Liver (tissue), 3 donors: Measurements from ENCODE around the gene TMEM117.

Experiments
- CTCF ChIP-seq: fragments of 150-350 bp; IDR thresholded peaks from 2 replicates; pipeline ENCODE4 v1.5.1; 2017; ENCODE audit warnings: improper control_type of control experiment, low read depth, low read length; ENCODE audit not compliant: missing input control
- JUND ChIP-seq, 2 donors: IDR thresholded peaks; 2 replicates each; pipeline ENCODE4 v1.6.1; 2016; ENCODE audit warnings: antibody characterized with exemption in 2 of 2
- REST ChIP-seq: IDR thresholded peaks from 2 replicates; pipeline ENCODE4 v1.6.1; 2016; ENCODE audit warnings: antibody characterized with exemption, mild to moderate bottlenecking
- SP1 ChIP-seq: IDR thresholded peaks from 2 replicates; pipeline ENCODE4 v1.6.1; 2018; ENCODE audit warnings: antibody characterized with exemption, mild to moderate bottlenecking
- YY1 ChIP-seq: IDR thresholded peaks from 2 replicates; pipeline ENCODE4 v1.6.1; 2016; ENCODE audit warnings: antibody characterized with exemption, mild to moderate bottlenecking
- ZBTB33 ChIP-seq: IDR thresholded peaks from 2 replicates; pipeline ENCODE4 v1.6.1; 2016; ENCODE audit warnings: antibody characterized with exemption
- donor health status: healthy.
- donor health status: healthy.

GRCh38 chr12:44405297-44405696 lies 569.4 kb downstream of the TMEM117 start:
- no peak for TF ChIP-seq JUND (IDR thresholded peaks at IDR 0.05)
- no peak for TF ChIP-seq CTCF
- no peak for TF ChIP-seq SP1
- no peak for TF ChIP-seq REST
- TF ChIP-seq ZBTB33 = no peak
- TF ChIP-seq YY1 = no peak
